Activated CD8-positive, alpha-beta memory T cell treated with anti-CD3 and anti-CD28 coated beads for 1 hour (primary cell): ENCODE results near the gene GLIS1.

Experiments used
- DNase-seq, 2 donors: peaks; one replicate each; pipeline ENCODE4 v3.0.0-alpha.2; 2020; ENCODE audit warnings: low read depth in 1 of 2; ENCODE audit errors: extremely low read depth in 1 of 2

Gene GLIS1

DNA sequence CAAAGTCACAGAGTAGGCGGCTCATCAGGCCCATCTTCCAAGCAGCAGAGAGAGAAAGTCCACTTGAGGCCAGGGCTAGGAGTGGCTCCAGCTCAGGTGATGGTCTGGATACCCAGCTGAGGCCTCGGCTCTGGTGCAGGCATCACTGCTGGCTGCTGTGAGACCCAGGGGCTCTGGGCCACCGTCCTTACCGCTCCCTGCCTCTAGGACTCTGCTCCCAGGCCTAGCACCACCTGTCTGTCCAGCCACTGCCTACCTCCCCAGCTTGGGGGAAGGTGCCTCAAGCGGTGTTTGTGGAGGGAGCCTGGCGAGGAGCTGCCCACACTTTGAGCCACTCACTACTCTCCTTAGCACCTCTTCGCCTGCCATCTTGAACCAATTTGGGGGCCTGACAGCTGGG, 221.9 kb downstream of the GLIS1 start:
- DNase-seq: no peak

DNA sequence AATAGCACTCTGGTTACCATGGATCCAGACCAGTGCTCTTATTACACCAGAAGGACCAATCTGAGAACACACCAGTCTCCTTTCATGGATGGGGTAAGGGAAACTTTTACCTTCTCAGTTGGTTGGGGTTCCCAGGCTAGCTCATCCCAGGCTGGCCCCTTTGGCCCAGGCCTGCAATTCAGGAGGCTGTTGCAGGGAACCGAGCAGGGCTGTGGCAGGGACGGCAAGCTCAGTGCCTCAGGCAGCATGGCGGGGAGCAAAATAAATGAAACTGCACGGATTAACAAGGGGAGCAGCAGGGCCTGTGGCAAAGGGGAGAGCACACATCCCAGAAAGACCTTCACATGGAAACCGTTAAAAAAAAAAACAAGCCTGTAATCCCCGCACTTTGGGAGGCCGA, 222.8 kb downstream of the GLIS1 start:
- DNase-seq: no peak

DNA sequence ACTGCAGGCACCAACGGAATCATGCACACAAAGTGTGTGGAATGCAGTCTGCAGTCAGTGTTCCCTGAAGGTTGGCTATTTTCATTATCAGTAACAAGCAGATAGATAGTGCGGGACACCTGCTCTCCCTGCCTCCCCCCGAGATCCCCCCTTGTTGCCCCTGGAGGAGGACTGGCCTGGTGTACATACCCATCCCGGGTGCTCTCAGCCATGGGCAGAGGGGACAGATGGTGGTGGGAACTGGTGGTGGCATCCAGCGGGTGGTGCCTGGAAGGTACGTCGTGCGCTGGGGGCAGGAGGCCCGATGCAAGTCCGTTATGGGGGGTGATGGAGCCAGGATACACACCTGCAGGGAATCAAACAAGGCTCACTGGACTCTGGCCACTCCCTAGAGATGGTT, 224.5 kb downstream of the GLIS1 start:
- DNase-seq: no peak

DNA sequence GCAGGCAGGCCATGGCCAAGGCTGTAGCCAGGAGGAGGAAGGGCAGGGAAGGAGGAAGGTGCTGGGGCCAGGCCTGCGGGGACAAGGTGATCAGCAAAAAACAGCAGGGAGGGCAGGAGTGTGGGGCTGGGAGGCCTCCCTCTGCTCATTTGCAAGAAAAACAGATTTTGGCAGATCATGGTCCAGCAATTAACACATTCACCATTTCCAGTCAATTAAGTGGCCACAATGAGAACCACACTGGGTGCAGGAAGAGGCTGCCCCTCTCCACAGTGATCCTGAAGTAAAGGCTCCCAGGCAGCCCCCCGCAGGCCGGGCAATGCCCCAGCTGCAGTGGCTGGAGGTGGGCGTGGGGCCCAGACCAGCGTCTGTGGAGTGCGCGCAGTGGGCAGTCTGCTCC, 225.1 kb downstream of the GLIS1 start:
- DNase-seq: no peak

DNA sequence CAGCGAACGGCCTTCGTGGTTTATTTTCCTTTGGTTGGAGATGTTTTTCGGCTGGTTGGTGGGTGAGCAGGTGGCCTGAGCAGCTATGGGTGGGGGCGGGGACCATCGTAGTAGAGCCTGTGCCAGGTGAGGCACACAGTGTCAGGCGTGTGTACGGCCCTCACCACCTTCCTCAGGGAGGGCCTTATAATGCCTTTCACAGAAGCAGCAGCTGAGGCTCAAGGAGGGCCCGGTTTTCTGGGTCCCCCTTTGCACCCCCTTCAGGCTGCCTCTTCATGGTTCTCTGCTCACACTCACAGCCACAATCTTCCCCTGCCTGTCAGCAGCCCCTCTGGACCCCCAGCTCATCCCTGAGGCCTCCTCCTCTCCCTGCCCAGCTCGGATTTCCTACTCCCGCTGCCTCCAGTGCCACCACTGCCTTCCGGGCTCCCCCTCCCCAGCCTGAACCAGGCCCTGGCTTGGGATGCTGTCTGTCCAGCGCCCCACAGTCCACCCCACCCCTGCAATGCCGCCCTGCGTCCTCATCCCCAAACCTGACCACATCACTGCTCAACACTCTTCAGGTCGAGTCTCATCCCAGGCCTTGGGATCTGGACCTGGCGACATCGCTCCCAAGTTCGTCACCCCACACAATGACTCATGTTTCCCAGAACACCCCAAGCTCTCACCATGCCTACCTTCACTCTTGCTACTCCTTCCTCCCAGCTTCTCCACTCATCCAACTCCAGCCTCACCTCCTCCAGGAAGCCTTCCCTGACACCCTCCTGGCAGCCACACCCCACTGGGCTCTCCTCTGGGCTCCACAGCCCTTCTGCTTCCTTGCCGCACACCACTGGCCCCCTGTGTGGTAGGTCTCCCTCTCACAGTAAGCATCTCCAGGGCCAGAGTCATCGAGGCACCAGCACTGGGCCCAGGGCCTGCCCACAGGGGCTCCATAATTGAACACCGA, 225.9 kb downstream of the GLIS1 start:
- DNase-seq: no peak

DNA sequence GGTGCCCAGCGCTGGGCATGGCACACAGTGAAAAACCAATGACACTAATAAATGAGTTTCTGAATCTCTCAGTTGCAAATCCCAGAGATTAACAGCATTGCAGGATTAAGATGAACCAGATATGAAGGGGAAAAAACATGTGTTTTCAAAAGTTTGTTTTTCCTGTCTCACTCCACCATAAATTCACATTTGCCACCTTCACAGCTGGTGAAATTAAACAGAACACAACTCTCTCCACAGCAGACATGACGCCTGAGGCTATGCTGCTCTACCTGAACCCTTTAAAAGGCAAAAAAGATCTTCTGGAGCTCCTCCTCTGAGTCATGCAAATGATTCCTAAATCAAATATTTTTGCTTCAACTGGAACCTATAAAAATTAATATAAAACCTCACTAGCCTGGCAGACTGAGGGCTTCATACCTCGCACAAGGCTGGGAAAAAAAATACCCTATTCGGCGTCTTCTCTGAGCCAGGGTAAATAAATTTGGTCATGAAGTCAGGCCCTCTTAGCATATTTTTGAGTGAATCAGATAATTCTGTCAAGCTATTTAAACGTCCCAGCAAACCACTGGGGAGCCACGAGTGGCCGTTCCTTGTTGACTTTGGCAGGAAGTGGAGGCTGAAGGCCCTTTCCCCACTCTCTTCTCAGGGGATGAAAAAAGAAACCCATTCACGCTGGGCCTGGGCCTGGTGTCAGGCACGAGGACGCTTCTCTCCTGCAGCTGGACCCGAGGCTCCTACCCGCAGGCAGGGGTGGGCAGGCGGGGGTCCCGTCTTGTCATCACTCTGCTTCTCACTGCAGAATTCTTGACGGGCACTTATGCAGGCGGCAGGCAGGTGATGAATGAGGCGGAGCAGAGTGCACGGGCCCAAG, 226.8 kb downstream of the GLIS1 start:
- DNase-seq: no peak

DNA sequence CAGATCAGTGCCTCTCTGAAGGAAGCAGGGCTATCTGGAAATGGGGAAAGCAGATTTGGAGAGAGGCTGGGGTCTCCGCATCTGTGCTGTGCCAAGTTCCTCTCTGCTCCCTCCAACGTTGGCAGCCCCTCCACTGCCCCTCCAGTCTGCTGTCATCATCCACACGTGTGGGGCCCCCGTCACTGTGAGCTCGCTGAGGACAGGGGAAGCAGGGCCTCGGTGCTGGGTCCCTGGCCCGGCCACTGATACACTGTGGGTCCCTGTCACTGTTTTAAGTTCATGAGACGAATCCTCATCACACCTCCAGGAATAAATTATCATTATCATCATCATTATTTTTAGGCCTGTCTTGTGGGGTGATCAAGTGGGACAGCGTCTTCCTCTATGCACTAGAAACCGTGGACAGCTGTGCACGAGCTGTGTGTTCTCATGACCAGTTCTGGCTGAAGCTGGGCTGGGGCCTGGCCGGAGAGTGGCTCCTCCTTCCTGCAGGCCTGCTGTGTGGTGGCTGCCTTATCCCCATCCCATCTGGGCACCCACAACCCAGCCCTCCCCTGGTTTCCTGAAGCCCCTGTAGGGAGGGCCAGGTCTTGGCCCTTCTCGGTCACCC, 227.5 kb downstream of the GLIS1 start:
- no peak for DNase-seq

DNA sequence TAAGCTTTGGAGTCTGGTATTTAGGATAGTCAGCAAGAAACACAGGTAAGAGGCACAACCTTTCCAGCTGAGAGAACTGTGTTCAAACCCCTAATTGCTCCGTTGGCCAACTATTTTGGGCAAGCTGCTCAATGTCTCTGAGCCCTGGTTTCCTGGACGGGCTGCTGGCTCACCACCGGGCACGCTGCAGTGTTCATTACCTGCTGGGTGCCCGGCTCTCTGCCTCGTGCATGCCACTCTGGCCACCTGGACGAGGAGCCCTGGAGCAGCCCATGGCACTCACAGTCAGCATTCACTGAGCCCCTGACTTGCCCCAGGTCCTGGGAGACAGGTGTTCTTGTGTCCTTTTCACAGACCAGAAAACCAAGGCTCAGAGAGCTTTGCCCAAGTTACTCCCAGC, 228.7 kb downstream of the GLIS1 start:
- no peak for DNase-seq

DNA sequence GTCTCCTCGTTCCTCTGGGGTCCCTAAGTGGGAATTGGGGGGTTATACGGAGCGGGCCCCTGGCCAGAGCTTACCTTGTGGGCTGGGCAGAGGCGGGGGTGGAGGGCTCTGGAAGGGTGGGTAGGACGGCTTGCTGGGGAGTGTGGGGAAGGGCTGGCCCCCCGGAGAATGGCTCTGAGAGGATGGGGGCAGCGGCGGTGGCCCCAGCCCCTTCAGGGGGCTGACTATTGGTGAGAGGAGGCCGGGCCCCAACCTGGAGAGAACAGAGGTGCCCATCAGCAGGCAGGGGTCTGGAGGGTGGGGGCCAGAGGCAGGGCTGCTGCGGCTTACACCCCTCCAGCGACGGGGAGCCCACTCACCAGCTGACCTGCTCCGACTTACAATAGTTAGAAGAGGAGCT, 229.2 kb downstream of the GLIS1 start:
- no peak for DNase-seq

DNA sequence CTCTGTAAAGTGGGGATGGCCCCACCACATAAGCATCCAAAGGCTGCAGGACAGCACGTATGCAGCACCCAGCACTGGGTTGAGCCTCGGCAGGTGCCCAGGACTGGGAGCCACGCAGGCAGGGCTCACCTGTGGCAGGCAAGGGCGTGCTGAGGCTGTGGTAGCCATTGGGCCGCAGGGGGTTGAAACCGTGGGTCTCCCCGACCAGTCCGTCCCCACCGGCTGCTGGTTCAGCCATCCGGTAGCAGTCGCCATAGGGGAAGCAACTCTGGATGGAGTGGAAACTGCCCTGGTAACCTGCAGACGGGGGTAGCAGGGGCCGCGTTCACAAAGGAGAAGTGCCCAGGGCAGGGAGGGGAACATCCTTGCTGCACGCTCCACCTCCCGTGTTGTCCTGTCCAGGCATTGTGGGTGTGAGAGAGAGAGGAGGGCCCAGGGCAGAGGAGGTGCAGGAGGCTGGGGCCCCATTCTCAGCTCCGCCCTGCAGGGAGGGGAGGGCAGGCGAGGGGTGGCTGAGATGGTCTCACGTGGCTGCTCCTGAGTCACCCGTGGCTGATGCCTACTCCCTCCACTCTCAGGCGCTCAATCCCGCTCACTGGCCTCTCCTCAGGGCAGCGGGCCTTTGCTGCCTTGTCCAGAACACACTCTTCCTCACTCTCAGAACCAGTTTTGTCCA, 229.8 kb downstream of the GLIS1 start:
- DNase-seq: no peak

DNA sequence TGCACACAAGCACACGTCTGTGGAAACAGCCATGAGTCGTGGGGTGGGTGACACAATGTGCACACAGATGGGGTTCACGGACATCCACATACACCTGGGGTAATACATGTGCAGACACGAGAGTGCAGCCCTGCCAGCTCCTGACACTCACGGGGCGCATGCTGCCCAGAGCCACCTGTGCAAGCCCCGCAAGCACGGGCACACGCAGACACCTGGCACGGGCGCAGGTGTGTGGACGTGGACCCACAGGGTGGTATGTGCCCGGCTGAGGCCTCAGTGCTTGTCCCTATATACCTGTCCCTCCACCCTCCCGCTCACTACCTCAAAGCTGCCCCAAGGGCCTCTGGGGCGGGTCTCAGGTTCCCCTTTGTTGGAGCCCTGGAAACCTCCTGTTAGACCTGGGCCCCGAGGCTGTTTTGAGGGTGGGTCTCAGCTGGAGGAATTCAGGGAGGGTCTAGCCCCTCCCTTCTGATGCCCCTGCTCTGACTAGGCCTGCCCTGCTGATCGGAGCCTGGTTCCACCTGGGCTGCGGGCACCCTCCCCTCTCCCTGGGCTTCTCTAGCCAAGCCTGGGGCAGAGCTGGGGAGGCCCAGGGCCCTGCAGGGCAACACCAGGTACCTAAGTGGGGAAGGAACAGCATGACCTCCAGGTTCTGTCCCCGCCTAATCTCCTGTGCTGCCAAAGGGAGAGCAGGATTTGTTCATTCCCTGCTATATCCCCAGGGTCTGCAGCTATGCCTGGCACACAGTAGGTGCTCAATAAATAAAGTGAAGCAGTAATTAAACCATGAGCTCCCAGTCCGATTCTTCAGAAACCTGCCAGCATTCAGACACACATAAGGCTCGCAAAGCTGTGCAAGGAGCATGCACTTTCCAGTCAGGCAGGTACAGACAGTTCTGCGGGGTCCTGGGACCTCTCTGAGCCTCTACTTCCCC, 230.6 kb downstream of the GLIS1 start:
- no peak for DNase-seq

DNA sequence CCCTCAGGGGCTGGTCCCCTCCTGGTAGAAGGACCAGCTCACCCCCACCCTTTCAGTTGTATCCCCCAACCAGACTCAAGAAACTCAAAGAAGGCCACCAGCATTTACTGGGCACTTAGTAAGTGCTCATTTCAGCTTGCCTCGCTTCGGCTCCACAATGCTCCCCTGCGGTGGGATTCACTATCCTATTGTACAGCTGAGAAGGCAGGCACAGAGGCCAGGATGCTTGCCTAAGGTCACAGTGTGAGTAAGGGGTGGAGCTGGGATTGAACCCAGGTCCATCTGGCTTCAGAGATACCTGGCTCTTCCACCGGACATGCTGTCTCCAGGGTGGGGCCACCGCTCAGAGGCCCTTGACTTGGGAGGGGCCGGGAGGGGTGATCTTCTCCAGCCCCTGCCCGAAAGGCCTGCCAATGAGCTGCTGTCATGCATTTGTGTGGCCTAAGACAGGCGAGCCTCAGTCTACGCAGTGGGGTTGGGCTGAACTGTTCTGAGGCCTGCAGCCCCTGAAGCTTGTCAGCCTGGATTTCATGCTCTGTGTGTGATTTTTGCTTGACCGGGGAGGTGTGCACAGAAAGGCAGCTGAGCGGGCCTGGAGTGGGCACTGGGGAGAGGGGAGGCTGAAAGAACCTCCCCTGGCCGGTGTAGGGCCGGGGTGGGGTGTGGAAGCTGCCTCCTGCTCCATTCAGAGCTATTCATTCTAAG, 231.7 kb downstream of the GLIS1 start:
- DNase-seq: no peak

DNA sequence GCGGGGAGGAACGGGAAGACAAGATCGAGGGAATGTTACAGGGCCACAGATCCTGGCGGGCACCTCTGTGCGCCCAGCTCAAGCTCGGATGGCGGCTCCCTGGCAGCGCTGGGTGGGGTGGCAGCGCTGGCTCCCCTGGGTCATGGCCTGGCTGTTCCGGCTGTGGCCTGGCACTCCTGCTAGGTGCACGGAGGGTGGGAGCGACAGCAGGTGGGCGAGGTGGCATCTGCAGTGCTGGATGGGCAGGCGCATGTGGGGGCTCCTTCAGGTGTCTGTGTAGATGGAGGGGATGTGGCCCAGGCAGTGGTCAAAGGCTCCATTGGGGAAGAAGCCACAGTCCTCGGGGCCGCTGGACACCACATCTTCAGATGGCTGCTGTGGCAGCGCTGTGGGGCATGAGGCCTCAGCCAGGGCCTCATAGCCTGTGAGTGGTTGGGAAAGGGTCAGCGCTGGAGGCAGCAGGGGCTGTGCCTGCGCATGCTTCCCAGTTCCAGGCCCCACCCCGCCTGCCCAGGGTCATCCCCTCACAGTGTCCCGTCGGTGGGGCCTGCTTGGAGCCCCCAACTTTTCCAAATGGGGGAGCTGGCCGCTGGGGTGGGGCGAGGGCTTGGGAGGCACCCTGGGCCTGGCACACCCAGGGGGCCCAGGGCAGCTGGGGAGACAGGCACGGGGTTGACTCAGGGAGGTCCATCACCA, 232.5 kb downstream of the GLIS1 start:
- no peak for DNase-seq

DNA sequence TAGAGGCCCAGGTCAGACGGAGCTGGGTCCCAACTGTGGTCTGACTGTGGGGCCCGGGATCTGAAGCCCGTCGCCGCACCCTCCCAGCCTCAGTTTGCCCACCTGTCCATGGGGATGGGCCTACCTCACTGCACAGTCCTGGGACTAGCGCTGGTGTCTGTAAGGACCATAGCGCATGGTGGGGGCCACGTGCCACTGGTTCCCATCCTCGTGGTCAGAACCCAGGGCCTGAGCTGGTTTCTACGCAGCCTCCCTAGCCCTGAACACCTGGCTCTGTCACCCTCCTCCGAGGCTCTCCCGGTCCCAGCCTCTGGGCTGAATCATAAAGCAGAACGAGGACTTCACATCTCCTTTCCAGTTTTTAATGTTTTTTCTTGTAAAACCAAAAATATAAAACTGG, 233.1 kb downstream of the GLIS1 start:
- no peak for DNase-seq

DNA sequence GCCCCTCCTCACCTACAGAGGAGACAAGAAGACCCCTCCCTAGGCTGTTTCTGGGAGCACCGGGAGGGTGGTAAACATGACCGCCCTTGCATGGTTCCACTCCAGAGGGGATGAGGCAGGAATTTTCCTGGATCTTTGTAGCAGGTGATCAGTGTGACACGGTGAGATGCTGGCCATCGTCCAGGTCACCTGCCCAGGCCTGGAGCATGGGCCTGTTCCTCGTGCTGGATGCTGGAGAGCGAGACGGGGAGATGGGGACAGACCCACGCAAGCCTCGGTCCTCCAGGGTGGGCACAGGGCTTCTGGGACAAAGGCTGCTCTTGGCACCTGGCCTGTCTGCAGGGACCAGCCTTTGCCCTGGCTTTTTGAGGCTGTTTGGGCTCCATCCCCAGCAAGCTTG, 233.6 kb downstream of the GLIS1 start:
- no peak for DNase-seq

DNA sequence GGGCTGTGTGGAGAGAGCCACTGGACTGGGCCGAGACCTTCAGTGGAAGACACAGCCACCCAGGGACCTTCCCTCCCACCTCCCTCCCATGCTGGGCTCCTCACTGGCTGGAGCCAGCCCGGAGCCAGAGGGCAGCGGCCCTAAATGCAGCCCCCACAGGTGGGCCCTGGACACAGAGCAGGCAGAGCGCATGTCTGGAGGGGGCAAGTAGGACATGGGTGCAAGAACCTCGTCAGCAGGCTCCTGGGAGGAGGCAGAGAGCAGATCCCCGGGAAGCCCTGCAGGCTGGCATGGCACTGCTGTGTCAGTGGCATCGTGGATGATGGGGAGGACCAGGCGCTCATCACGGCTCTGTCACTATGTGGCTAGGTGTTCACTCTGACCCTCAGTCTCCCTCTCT, 234.1 kb downstream of the GLIS1 start:
- no peak for DNase-seq

DNA sequence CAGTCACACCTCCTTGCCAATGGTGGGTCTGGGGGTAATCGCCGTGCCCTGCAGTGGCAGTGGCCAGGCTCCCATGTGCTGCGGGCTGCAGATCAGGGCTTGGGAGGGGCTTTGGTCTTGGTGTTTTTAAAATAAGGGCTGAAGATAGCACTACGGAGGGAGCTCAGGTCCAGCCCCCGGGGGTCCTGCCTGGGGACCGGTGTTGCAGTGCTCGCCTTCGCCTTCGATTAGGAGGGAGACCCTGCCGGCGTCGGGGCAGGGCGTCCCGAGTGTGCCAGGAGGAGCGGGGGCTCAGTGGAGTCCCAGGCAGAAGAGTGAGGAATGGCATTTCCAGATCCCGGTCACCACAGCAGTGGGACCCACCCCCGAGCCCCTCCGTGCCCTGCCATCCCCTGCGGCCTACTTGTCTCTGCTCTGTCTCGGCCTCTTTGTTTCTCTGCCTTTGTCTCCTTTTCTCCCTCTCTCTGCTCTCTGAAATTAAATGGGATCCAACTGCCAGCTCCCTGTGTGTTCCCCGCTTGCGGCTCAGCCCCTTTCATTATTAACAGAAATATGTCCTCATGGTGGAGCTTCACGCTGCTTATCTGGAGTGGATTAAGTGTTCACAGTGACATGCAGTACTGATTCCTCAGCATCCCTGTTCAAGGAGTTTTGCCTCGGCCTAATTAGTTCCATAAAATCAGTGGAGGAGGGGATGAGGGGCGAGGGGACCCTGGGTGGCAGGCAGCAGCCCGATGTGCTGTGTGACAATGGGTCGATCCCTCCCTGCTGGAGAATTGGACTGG, 235.3 kb downstream of the GLIS1 start:
- DNase-seq: no peak
